Esophagus squamous epithelium (tissue), 4 donors: ENCODE measurements around the gene STXBP4.

Experiments
- CTCF ChIP-seq, 6 experiments: fragments of 450-650 bp in 4 of 6; fragments of 200-600 bp in 2 of 6; sonication (generic) in 2 of 6; IDR thresholded peaks; one replicate each; pipeline ENCODE4 v1.5.1; 2016 to 2019; ENCODE audit warnings: antibody characterized with exemption in 6 of 6, mild to moderate bottlenecking in 4 of 6, moderate library complexity in 4 of 6
- POLR2A ChIP-seq, 4 donors: fragments of 450-650 bp; IDR thresholded peaks; one replicate each; pipeline ENCODE4 v1.6.1; 2017; ENCODE audit warnings: antibody characterized with exemption in 4 of 4, mild to moderate bottlenecking in 4 of 4, moderate library complexity in 3 of 4

DNA sequence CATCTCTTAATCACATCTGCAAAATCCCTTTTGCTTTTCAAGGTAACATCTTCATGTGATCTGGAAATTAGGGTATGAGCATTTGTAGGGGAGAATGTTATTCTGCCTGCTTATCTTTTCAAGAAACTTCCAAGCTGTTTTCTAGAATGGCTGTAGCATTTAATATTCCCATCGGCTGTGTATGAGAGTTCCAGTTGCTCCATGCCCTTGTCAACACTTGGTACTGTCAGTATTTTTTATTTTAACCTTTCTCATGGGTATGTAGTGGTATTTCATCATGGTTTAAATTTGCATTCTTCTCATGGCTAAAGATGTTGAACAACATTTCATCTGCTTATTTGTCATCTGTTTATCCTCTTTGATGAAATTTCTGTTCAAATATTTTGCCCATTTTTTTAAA lies 205.6 kb downstream of the STXBP4 start:
- TF ChIP-seq CTCF (IDR thresholded peaks at IDR 0.05) (no peak), POLR2A (IDR thresholded peaks at IDR 0.05) (no peak)
